Measurements from ENCODE around the gene MATN3.

DNA sequence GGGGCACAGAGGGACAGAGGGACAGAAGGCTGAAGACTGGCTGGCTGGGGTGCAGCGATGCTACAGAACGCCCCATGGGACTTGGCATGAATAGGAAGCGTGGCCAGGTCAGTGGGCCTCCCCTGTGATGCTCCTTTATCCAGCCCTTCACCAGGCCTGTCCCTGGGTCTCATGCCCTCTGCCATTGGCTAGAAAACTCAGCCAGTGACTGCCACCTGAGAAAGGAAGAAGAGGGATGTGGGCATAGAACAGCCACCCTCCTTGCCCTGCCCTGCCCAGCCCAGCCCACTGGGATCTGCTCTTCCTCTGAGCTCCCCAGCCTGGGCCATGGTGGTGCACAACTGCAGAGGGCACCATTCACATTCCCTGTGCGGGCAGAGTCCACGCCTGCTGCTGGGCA, 49.5 kb upstream of the MATN3 start:
- TF ChIP-seq, protein P1, sequence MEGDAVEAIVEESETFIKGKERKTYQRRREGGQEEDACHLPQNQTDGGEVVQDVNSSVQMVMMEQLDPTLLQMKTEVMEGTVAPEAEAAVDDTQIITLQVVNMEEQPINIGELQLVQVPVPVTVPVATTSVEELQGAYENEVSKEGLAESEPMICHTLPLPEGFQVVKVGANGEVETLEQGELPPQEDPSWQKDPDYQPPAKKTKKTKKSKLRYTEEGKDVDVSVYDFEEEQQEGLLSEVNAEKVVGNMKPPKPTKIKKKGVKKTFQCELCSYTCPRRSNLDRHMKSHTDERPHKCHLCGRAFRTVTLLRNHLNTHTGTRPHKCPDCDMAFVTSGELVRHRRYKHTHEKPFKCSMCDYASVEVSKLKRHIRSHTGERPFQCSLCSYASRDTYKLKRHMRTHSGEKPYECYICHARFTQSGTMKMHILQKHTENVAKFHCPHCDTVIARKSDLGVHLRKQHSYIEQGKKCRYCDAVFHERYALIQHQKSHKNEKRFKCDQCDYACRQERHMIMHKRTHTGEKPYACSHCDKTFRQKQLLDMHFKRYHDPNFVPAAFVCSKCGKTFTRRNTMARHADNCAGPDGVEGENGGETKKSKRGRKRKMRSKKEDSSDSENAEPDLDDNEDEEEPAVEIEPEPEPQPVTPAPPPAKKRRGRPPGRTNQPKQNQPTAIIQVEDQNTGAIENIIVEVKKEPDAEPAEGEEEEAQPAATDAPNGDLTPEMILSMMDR (IDR thresholded peaks at IDR 0.05), result no peak
- no peak for TF ChIP-seq EP300 (IDR thresholded peaks at IDR 0.05)
